Body of pancreas (tissue), 4 donors: Measurements from ENCODE around the gene KIF1A. TPM values are rescaled to one million over a fixed set of nuclear protein-coding genes. Genes with fewer than 3 reads are reported as not detected.

Experiments used
- ATAC-seq: fragments of 150-250 bp; one replicate; pipeline ENCODE4 v1.9.1; 2016
- DNase-seq, 4 donors: peaks; one replicate each; pipeline ENCODE4 v3.0.0-alpha.2; 2019
- H3K27ac ChIP-seq, 4 donors: fragments of 200-600 bp; sonication (generic); 1 replicate in 3 of 4; 2 replicates in 1 of 4; pipeline versions ENCODE4 v1.5.1 to v1.6.1; 2016 to 2019; ENCODE audit warnings: mild to moderate bottlenecking in 1 of 4, mixed read lengths in 1 of 4, moderate library complexity in 1 of 4
- H3K27me3 ChIP-seq, 2 donors: fragments of 200-600 bp; sonication (generic); one replicate each; pipeline ENCODE4 v1.6.0; 2016; ENCODE audit warnings: mild to moderate bottlenecking in 1 of 2
- H3K36me3 ChIP-seq, 2 donors: fragments of 200-600 bp; sonication (generic); replicated peaks in 1 of 2; 2 replicates each; pipeline ENCODE4 v1.5.1; 2016; ENCODE audit warnings: low read depth in 2 of 2; ENCODE audit not compliant: insufficient read depth in 1 of 2
- H3K4me1 ChIP-seq: fragments of 200-600 bp; sonication (generic); one replicate; pipeline ENCODE4 v1.6.0; 2016
- H3K4me3 ChIP-seq, 2 donors: fragments of 200-600 bp; sonication (generic); 1 replicate in 1 of 2; 2 replicates in 1 of 2; pipeline ENCODE4 v1.5.1; 2016 to 2019
- H3K9me3 ChIP-seq, 3 donors: fragments of 200-600 bp; sonication (generic); 1 replicate in 2 of 3; 2 replicates in 1 of 3; pipeline ENCODE4 v1.5.1; 2016
- CTCF ChIP-seq, 7 experiments: fragments of 450-650 bp in 4 of 7; fragments of 200-600 bp in 3 of 7; sonication (generic) in 3 of 7; IDR thresholded peaks; one replicate each; pipeline ENCODE4 v1.5.1; 2016 to 2019; ENCODE audit warnings: antibody characterized with exemption in 7 of 7
- POLR2A ChIP-seq, 3 donors: fragments of 450-650 bp; IDR thresholded peaks; one replicate each; pipeline ENCODE4 v1.6.1; 2016; ENCODE audit warnings: antibody characterized with exemption in 3 of 3, mild to moderate bottlenecking in 2 of 3
- WGBS, 2 donors: methylation state at CpG; one replicate each; pipeline ENCODE4 v1.1.5; 2017; 5-methylcytosine and 5-hydroxymethylcytosine counted together
- intact Hi-C: fragments of 100-400 bp; cut with DNase I; formaldehyde crosslinking; loops from one replicate; pipeline ENCODE4 v1.15.1; 2023
- total RNA-seq, 2 donors: library from RNA; depleted of rRNA; stranded (reverse); fragments of >200 nt; gene quantifications; one replicate each; pipeline ENCODE4 v1.1.0, GENCODE V29; 2016

KIF1A gene
- total RNA-seq, 2 donors from 2014 or later = 51.9 to 79.1 TPM

GRCh38 chr2:240813231-240813921, 6.6 kb downstream of the KIF1A start:
- 92 to 94% methylated on average over 11 to 15 of the region's 17 CpGs for WGBS, 2 donors
- DNase-seq = peak in 1 of 4 donors; percentile 8
- peaks cover 18% of the 10 kb centered on the region for H3K4me1 ChIP-seq
- H3K4me3 ChIP-seq = no peak overlapping the region
- no peaks in the 10 kb centered on the region for H3K9me3 ChIP-seq
- no peak overlapping the region for H3K27ac ChIP-seq
- intact Hi-C loops = no loop called here
- ATAC-seq = no peak
- H3K27me3 ChIP-seq = no peaks in the 10 kb centered on the region
- H3K36me3 ChIP-seq = no peaks in the 10 kb centered on the region
- no peak for TF ChIP-seq CTCF (IDR thresholded peaks at IDR 0.05)
- TF ChIP-seq POLR2A (IDR thresholded peaks at IDR 0.05) = no peak

GRCh38 chr2:240812721-240813120, 7.3 kb downstream of the KIF1A start:
- intact Hi-C loops = no loop called here
- TF ChIP-seq POLR2A (IDR thresholded peaks at IDR 0.05) (no peak), CTCF (IDR thresholded peaks at IDR 0.05) (no peak)
- Histone ChIP-seq H3K9me3 (no peaks in the 10 kb centered on the region), H3K4me3 (no peak overlapping the region), H3K27ac (no peak overlapping the region), H3K27me3 (no peaks in the 10 kb centered on the region), H3K4me1 (peaks cover 11% of the 10 kb centered on the region), H3K36me3 (no peaks in the 10 kb centered on the region)
- 82 to 83% methylated on average over 18 to 20 of the region's 20 CpGs for WGBS, 2 donors
- ATAC-seq (no peak), DNase-seq (peak in 1 of 4 donors; percentile 11)

- no peak for DNase-seq
- 88 to 92% methylated on average over 9 of the region's 10 CpGs for WGBS, 2 donors
These were observed 7.7 kb downstream of the KIF1A start for GRCh38 chr2:240812301-240812680.

GRCh38 chr2:240811346-240812300, 8.4 kb downstream of the KIF1A start:
- Histone ChIP-seq H3K4me1 (peaks cover 2% of the 10 kb centered on the region), H3K9me3 (no peaks in the 10 kb centered on the region), H3K27me3 (no peaks in the 10 kb centered on the region), H3K36me3 (no peaks in the 10 kb centered on the region), H3K4me3 (no peak overlapping the region), H3K27ac (no peak overlapping the region)
- TF ChIP-seq POLR2A (IDR thresholded peaks at IDR 0.05) = no peak
- TF ChIP-seq CTCF (IDR thresholded peaks at IDR 0.05) = no peak
- intact Hi-C loops = no loop called here
- 89 to 90% methylated on average over 13 to 17 of the region's 17 CpGs for WGBS, 2 donors
- ATAC-seq = no peak
- peak in 1 of 4 donors; percentile 8 for DNase-seq

More at GRCh38 chr2:240812301-240812680, 7.7 kb downstream of the KIF1A start:
- TF ChIP-seq CTCF (IDR thresholded peaks at IDR 0.05) = no peak
- TF ChIP-seq POLR2A (IDR thresholded peaks at IDR 0.05) = no peak
- no peak for ATAC-seq
- H3K4me1 ChIP-seq = peaks cover 8% of the 10 kb centered on the region
- no peaks in the 10 kb centered on the region for H3K9me3 ChIP-seq
- intact Hi-C loops = no loop called here
- H3K27ac ChIP-seq = no peak overlapping the region
- H3K4me3 ChIP-seq = no peak overlapping the region
- no peaks in the 10 kb centered on the region for H3K36me3 ChIP-seq
- H3K27me3 ChIP-seq = no peaks in the 10 kb centered on the region
